LHCN-M2 (cell line): Measurements from ENCODE around the gene NOL11. TPM values are rescaled to one million over a fixed set of nuclear protein-coding genes. Genes with fewer than 3 reads are reported as not detected.
"Not testable (repeated sequence)": the region's sequence is repeated elsewhere in the genome, so short reads cannot be mapped to it uniquely, and the experiment has no call there.

Source experiments
- DNase-seq: peaks from one replicate; pipeline ENCODE4 v3.0.0-alpha.2; 2012; ENCODE audit warnings: low read depth
- polyA plus RNA-seq: library from polyadenylated mRNA; unstranded; fragments of >200 nt; gene quantifications from one replicate; pipeline ENCODE4 v1.2.1, GENCODE V29; 2012; ENCODE audit warnings: missing spikeins
- total RNA-seq: library from RNA; depleted of rRNA; stranded (reverse); fragments of >200 nt; gene quantifications from 2 replicates; pipeline ENCODE4 v1.2.3, GENCODE V29; 2014; rRNA removed

NOL11 gene
- total RNA-seq = 55.0 and 59.5 TPM in 2 replicates
- polyA plus RNA-seq = 19.5 TPM

- DNase-seq = peak; percentile 97
These were observed at the start of gene NOL11 for GRCh38 chr17:67717624-67718324. Gene NOL11 (plus strand): TSS chr17:67717936. CDS start chr17:67717948, 12 bp downstream.

- DNase-seq = no peak
These were observed 46.2 kb upstream of the NOL11 start for GRCh38 chr17:67671493-67671892.

GRCh38 chr17:67672592-67673335, 45.0 kb upstream of the NOL11 start:
- no peak for DNase-seq

- no peak for DNase-seq
These were observed 42.3 kb upstream of the NOL11 start for GRCh38 chr17:67675481-67675880.

- DNase-seq = no peak
These were observed 41.4 kb upstream of the NOL11 start for GRCh38 chr17:67676305-67676704.

- DNase-seq = no peak
These were observed 39.3 kb upstream of the NOL11 start for GRCh38 chr17:67678414-67678813.

- no peak for DNase-seq
These were observed 38.5 kb upstream of the NOL11 start for GRCh38 chr17:67679225-67679624.

GRCh38 chr17:67679721-67680120, 38.0 kb upstream of the NOL11 start:
- no peak for DNase-seq

- no peak for DNase-seq
These were observed 37.1 kb upstream of the NOL11 start for GRCh38 chr17:67680445-67681224.

GRCh38 chr17:67682196-67682595, 35.5 kb upstream of the NOL11 start:
- DNase-seq = no peak

- no peak for DNase-seq
These were observed 32.4 kb upstream of the NOL11 start for GRCh38 chr17:67685351-67685750.

GRCh38 chr17:67686241-67686640, 31.5 kb upstream of the NOL11 start:
- no peak for DNase-seq

- no peak for DNase-seq
These were observed 30.2 kb upstream of the NOL11 start for GRCh38 chr17:67687511-67687910.

- DNase-seq = peak; percentile 61
These were observed 28.1 kb upstream of the NOL11 start for GRCh38 chr17:67689534-67690177.

- DNase-seq = no peak
These were observed 23.9 kb upstream of the NOL11 start for GRCh38 chr17:67693811-67694210.

- DNase-seq = no peak
These were observed 21.4 kb upstream of the NOL11 start for GRCh38 chr17:67696347-67696746.

- no peak for DNase-seq
These were observed 20.8 kb upstream of the NOL11 start for GRCh38 chr17:67696853-67697498.

- DNase-seq = no peak
These were observed 17.6 kb upstream of the NOL11 start for GRCh38 chr17:67700037-67700724.

- DNase-seq = no peak
These were observed 17.0 kb upstream of the NOL11 start for GRCh38 chr17:67700725-67701119.

GRCh38 chr17:67702861-67703260, 14.9 kb upstream of the NOL11 start:
- not testable (repeated sequence) for DNase-seq

- DNase-seq = no peak
These were observed 10.3 kb upstream of the NOL11 start for GRCh38 chr17:67707442-67707841.
